Gastroesophageal sphincter (tissue), 3 donors: ENCODE measurements around the gene NLGN2.

Experiments
- CTCF ChIP-seq, 4 experiments: fragments of 200-600 bp in 2 of 4; fragments of 450-650 bp in 2 of 4; sonication (generic) in 1 of 4; IDR thresholded peaks; one replicate each; pipeline ENCODE4 v1.5.1; 2017 to 2019; ENCODE audit warnings: antibody characterized with exemption in 4 of 4, mild to moderate bottlenecking in 2 of 4, moderate library complexity in 2 of 4
- POLR2A ChIP-seq, 2 donors: fragments of 450-650 bp; IDR thresholded peaks; one replicate each; pipeline ENCODE4 v1.6.1; 2017; ENCODE audit warnings: antibody characterized with exemption in 2 of 2, mild to moderate bottlenecking in 2 of 2, moderate library complexity in 1 of 2
- POLR2AphosphoS5 ChIP-seq: sonication (generic); formaldehyde crosslinking; IDR thresholded peaks from one replicate; pipeline ENCODE4 v1.6.1; 2017; ENCODE audit warnings: antibody characterized with exemption

- TF ChIP-seq CTCF (IDR thresholded peaks at IDR 0.05) (no peak), POLR2AphosphoS5 (no peak), POLR2A (IDR thresholded peaks at IDR 0.05) (no peak)
These were observed 36.1 kb downstream of the NLGN2 start for GRCh38 chr17:7443499-7444485.
